ENCODE measurements around the gene KLHL34. TPM values are rescaled to one million over a fixed set of nuclear protein-coding genes. Genes with fewer than 3 reads are reported as not detected.

KLHL34 gene
- total RNA-seq, 1 experiment from 2014 or later = not detected

DNA sequence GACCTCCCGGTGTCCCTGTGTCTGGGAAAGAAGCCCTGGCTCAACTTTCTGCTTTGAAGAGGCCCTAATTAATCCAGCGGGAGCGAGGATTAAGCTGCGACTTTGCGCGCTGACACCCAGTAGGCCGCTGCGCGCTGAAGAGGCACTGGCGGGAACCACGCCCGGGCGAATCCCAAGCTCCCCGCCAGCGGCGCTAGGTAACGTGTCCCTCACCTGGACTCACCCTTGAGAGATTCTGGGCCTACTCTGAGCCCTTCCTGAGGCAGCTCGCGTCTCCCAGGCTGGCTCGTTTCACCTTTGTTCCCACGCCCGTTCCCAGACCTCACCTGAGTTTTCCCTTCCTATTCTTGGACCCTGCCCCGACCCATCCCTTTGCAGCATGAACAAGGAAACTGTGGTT, 616 bp upstream of the KLHL34 start:
- Histone ChIP-seq H3K9me3 (ENCODE audit: insufficient read depth, low read depth) (no peaks in the 10 kb centered on the region), H3F3A (ENCODE audit: insufficient read depth, low read depth) (peaks cover 13% of the 10 kb centered on the region; the same call in 1 of the 2 replicates), H3K79me2 (ENCODE audit: low read depth) (no peaks in the 10 kb centered on the region), H4K20me1 (ENCODE audit: insufficient read depth) (no peaks in the 10 kb centered on the region), H3K27me3 (ENCODE audit: insufficient read depth, low read depth) (no peaks in the 10 kb centered on the region), H2AFZ (no peak overlapping the region), H3K9me2 (ENCODE audit: insufficient read depth) (no peaks in the 10 kb centered on the region), H3K27ac (no peak overlapping the region), H3K36me3 (ENCODE audit: low read depth) (no peaks in the 10 kb centered on the region), H3K4me2 (no peak overlapping the region), H3K4me3 (no peak overlapping the region), H3K4me1 (replicated peaks; ENCODE audit: insufficient read depth) (peaks cover 19% of the 10 kb centered on the region)
- no TSS peak for BruUV-seq (replicated peaks)
- DNase-seq = no peak
- intact Hi-C loops (cut with micrococcal nuclease; ENCODE audit: unreplicated experiment) = no loop called here
- TF ChIP-seq, protein P1, sequence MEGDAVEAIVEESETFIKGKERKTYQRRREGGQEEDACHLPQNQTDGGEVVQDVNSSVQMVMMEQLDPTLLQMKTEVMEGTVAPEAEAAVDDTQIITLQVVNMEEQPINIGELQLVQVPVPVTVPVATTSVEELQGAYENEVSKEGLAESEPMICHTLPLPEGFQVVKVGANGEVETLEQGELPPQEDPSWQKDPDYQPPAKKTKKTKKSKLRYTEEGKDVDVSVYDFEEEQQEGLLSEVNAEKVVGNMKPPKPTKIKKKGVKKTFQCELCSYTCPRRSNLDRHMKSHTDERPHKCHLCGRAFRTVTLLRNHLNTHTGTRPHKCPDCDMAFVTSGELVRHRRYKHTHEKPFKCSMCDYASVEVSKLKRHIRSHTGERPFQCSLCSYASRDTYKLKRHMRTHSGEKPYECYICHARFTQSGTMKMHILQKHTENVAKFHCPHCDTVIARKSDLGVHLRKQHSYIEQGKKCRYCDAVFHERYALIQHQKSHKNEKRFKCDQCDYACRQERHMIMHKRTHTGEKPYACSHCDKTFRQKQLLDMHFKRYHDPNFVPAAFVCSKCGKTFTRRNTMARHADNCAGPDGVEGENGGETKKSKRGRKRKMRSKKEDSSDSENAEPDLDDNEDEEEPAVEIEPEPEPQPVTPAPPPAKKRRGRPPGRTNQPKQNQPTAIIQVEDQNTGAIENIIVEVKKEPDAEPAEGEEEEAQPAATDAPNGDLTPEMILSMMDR (conservative IDR thresholded peaks at IDR 0.05) = no peak
- TF ChIP-seq EZH2 (IDR thresholded peaks at IDR 0.05; ENCODE audit: low read depth) = no peak
- POLR2A ChIA-PET (ENCODE audit: unreplicated experiment) = interaction anchor here (0.5 kb wide), 1 partner anchor 315 kb away, joined by 3 read pairs; no protein-coding TSS in a partner anchor
- CTCF ChIA-PET = no interaction called here

DNA sequence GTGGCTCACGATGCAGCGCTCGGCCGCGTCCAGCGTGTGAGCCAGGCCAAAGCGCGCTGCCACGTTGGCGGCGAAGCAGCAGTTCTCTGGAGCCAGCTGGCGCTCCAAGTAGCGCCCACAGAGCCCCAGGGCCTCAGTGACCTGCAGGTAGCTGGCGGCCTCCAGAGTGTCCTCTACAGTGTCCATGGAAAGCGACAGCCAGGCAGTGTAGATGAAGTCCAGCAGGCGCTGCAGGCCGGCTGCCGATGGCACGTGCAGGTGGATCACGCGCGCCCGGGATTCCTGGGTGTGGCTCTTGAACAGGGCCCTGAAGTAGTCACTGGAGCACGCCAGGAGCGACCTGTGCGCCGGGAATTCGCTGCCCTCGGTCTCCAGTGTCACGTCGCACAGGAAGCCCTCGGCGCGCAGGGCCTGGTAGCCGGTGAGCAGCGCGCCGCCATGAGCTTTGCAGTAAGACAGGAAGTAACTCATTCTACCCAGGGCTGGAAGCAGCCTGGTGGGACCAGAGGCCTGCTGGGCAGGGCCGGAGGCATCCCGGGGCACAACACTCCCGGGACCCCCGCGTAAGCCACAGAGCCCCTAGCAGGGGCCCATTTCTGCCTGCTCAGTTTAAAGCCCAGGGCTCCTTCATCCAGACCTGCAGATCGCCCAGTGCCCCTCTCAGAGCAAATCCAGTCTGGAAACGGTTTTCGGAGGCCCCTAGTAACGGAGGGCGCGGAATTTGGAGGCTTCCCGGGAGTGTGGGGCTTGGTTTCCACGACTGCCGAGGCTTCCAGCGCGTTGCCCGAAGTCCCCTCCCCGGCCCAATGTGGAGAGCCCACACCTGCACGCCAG, 595 bp downstream of the KLHL34 start:
- TF ChIP-seq, protein P1 (conservative IDR thresholded peaks at IDR 0.05) = no peak
- no peak for TF ChIP-seq EZH2 (IDR thresholded peaks at IDR 0.05; ENCODE audit: low read depth)
- no peaks in the 10 kb centered on the region for H3K36me3 ChIP-seq (ENCODE audit: low read depth)
- H3K9me2 ChIP-seq (ENCODE audit: insufficient read depth) = no peaks in the 10 kb centered on the region
- peaks cover 19% of the 10 kb centered on the region for H3K4me1 ChIP-seq (replicated peaks; ENCODE audit: insufficient read depth)
- no peaks in the 10 kb centered on the region for H3K9me3 ChIP-seq (ENCODE audit: insufficient read depth, low read depth)
- no peak overlapping the region for H3K4me3 ChIP-seq
- H4K20me1 ChIP-seq (ENCODE audit: insufficient read depth) = no peaks in the 10 kb centered on the region
- no peaks in the 10 kb centered on the region for H3K79me2 ChIP-seq (ENCODE audit: low read depth)
- intact Hi-C loops (cut with micrococcal nuclease; ENCODE audit: unreplicated experiment) = no loop called here
- H3F3A ChIP-seq (ENCODE audit: insufficient read depth, low read depth) = peaks cover 13% of the 10 kb centered on the region; the same call in 1 of the 2 replicates
- no TSS peak for BruUV-seq (replicated peaks)
- no peak for DNase-seq
- H2AFZ ChIP-seq = no peak overlapping the region
- H3K4me2 ChIP-seq = no peak overlapping the region
- no peak overlapping the region for H3K27ac ChIP-seq
- no peaks in the 10 kb centered on the region for H3K27me3 ChIP-seq (ENCODE audit: insufficient read depth, low read depth)
- ChIA-PET CTCF (no interaction called here), POLR2A (ENCODE audit: unreplicated experiment) (interaction anchor here (0.6 kb wide), 1 partner anchor 58 kb away, joined by 4 read pairs; no protein-coding TSS in a partner anchor)

DNA sequence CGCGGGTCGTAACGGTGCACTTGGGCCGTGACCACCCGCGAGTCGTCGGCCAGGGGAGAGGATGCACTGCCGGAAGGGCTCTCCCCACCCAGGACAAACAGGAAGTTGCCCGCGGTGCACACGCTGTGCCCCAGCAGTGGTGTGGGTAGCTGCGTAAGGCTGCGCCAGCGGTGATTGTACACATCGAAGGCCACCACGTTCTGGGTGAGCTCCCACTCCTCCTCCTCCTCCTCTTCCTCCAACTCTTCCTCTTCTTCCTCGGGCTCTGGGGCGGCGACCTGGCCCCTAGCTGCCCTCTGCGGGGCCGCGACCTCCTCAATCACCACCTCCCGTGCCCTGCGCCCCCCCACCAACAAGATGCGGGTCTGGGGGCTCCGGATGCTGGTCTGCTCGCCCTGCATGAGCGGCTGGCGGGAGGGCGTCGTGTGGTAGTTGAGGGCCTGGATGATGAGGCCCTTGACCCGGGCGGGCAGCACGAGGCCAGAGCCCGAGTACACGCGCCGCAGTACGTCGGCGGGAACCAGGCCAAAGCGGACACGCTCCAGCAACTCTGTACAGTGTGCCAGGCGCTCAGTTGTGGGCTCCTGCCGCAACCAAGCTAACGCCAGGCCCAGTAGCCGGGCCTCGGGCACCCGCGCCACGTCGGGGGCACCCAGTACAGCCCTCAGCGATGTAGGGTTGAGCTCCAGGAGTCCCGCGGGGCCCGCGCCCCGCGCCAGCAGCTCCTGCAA, 1.4 kb downstream of the KLHL34 start:
- H3K4me2 ChIP-seq = no peak overlapping the region
- no peak overlapping the region for H3K4me3 ChIP-seq
- DNase-seq = no peak
- H3K9me3 ChIP-seq (ENCODE audit: insufficient read depth, low read depth) = no peaks in the 10 kb centered on the region
- TF ChIP-seq, protein P1 (conservative IDR thresholded peaks at IDR 0.05) = no peak
- no peak for TF ChIP-seq EZH2 (IDR thresholded peaks at IDR 0.05; ENCODE audit: low read depth)
- H4K20me1 ChIP-seq (ENCODE audit: insufficient read depth) = no peaks in the 10 kb centered on the region
- H3K79me2 ChIP-seq (ENCODE audit: low read depth) = no peaks in the 10 kb centered on the region
- POLR2A ChIA-PET (ENCODE audit: unreplicated experiment) = no interaction called here
- no peak overlapping the region for H2AFZ ChIP-seq
- BruUV-seq (replicated peaks) = no TSS peak
- intact Hi-C loops (cut with micrococcal nuclease; ENCODE audit: unreplicated experiment) = no loop called here
- H3K27me3 ChIP-seq (ENCODE audit: insufficient read depth, low read depth) = no peaks in the 10 kb centered on the region
- peaks cover 8% of the 10 kb centered on the region; the same call in 1 of the 2 replicates for H3F3A ChIP-seq (ENCODE audit: insufficient read depth, low read depth)
- no peaks in the 10 kb centered on the region for H3K9me2 ChIP-seq (ENCODE audit: insufficient read depth)
- H3K27ac ChIP-seq = no peak overlapping the region
- CTCF ChIA-PET = no interaction called here
- no peaks in the 10 kb centered on the region for H3K36me3 ChIP-seq (ENCODE audit: low read depth)
- H3K4me1 ChIP-seq (replicated peaks; ENCODE audit: insufficient read depth) = peaks cover 14% of the 10 kb centered on the region

All from PC-9 (cell line).